ENCODE data around the gene SEMA3G. TPM values are rescaled to one million over a fixed set of nuclear protein-coding genes. Genes with fewer than 3 reads are reported as not detected.

The SEMA3G gene
- polyA plus RNA-seq, 1 donor from 2014 or later: not detected

DNA sequence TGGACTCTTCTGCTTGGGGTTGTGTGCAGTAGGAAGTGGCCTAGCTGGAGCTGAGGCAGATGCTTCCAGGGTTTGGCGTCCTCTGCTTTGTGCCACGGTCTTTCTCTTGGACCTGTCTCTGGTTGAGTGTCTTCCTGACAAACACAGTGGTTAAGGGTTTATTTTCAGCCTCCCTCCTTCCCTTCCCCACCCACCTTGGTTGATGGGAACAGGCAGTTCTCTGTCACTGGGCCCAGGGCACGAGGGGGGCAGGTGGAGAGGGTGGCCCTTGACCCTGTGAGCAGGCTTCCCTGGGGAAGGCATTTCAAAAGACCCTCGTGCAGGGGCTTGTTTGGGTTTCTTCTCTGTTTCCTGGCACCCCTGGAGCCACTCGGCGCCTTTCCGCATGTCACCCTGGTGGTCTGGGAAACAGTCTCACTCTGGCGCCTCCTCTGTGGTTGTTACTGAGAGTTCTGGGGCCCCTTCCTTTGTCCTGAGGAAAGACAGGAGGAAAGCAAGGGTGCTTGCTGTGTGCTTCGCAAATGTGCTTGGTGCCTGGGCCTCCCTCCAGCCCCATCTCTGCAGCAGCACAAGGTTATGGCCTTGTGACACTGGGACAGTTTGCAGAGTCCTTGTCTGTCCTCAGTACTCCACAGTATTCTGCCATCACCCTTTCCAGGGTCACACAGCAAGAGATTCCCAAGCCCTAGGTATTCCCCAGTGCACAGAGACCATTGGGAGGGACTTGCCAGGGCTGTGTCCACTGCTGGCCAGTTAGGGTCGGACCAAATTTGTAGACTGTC, 40.0 kb upstream of the SEMA3G start:
- H3K4me3 ChIP-seq (ENCODE audit: low read length): no peak overlapping the region
- H3K79me2 ChIP-seq (replicated peaks; ENCODE audit: insufficient read depth, low read length): no peaks in the 10 kb centered on the region
- no peaks in the 10 kb centered on the region for H4K20me1 ChIP-seq (ENCODE audit: insufficient read depth)
- TF ChIP-seq, protein P1, sequence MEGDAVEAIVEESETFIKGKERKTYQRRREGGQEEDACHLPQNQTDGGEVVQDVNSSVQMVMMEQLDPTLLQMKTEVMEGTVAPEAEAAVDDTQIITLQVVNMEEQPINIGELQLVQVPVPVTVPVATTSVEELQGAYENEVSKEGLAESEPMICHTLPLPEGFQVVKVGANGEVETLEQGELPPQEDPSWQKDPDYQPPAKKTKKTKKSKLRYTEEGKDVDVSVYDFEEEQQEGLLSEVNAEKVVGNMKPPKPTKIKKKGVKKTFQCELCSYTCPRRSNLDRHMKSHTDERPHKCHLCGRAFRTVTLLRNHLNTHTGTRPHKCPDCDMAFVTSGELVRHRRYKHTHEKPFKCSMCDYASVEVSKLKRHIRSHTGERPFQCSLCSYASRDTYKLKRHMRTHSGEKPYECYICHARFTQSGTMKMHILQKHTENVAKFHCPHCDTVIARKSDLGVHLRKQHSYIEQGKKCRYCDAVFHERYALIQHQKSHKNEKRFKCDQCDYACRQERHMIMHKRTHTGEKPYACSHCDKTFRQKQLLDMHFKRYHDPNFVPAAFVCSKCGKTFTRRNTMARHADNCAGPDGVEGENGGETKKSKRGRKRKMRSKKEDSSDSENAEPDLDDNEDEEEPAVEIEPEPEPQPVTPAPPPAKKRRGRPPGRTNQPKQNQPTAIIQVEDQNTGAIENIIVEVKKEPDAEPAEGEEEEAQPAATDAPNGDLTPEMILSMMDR (IDR thresholded peaks at IDR 0.05; ENCODE audit: poor library complexity, severe bottlenecking): no peak
- TF ChIP-seq EP300 (conservative IDR thresholded peaks at IDR 0.05; ENCODE audit: poor library complexity, severe bottlenecking) (no peak), POLR2AphosphoS5 (IDR thresholded peaks at IDR 0.05) (no peak), RAD21 (conservative IDR thresholded peaks at IDR 0.05) (no peak), SMC3 (conservative IDR thresholded peaks at IDR 0.05; ENCODE audit: poor library complexity) (no peak), TAF1 (IDR thresholded peaks at IDR 0.05; ENCODE audit: low read depth) (no peak), MXI1 (conservative IDR thresholded peaks at IDR 0.05; ENCODE audit: poor library complexity, severe bottlenecking) (no peak), EZH2 (IDR thresholded peaks at IDR 0.05; ENCODE audit: borderline replicate concordance, insufficient read depth, low read length, poor library complexity, severe bottlenecking) (no peak)
- TF ChIP-seq, protein P2, sequence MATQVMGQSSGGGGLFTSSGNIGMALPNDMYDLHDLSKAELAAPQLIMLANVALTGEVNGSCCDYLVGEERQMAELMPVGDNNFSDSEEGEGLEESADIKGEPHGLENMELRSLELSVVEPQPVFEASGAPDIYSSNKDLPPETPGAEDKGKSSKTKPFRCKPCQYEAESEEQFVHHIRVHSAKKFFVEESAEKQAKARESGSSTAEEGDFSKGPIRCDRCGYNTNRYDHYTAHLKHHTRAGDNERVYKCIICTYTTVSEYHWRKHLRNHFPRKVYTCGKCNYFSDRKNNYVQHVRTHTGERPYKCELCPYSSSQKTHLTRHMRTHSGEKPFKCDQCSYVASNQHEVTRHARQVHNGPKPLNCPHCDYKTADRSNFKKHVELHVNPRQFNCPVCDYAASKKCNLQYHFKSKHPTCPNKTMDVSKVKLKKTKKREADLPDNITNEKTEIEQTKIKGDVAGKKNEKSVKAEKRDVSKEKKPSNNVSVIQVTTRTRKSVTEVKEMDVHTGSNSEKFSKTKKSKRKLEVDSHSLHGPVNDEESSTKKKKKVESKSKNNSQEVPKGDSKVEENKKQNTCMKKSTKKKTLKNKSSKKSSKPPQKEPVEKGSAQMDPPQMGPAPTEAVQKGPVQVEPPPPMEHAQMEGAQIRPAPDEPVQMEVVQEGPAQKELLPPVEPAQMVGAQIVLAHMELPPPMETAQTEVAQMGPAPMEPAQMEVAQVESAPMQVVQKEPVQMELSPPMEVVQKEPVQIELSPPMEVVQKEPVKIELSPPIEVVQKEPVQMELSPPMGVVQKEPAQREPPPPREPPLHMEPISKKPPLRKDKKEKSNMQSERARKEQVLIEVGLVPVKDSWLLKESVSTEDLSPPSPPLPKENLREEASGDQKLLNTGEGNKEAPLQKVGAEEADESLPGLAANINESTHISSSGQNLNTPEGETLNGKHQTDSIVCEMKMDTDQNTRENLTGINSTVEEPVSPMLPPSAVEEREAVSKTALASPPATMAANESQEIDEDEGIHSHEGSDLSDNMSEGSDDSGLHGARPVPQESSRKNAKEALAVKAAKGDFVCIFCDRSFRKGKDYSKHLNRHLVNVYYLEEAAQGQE (IDR thresholded peaks at IDR 0.05; ENCODE audit: borderline replicate concordance): no peak
- peaks cover 7% of the 10 kb centered on the region for H3K36me3 ChIP-seq (ENCODE audit: insufficient read depth, low read length)
- H3F3A ChIP-seq (ENCODE audit: insufficient read depth, low read length, poor library complexity, severe bottlenecking): no peaks in the 10 kb centered on the region
- no peak overlapping the region for H3K9ac ChIP-seq (ENCODE audit: low read length)
- no peak overlapping the region for H3K27ac ChIP-seq (ENCODE audit: low read length)
- H3K9me2 ChIP-seq (ENCODE audit: insufficient read depth, low read length): no peaks in the 10 kb centered on the region
- H3K27me3 ChIP-seq (ENCODE audit: insufficient read depth, low read depth, low read length): no peaks in the 10 kb centered on the region
- H3K4me2 ChIP-seq (ENCODE audit: low read length): no peak overlapping the region
- H3K9me3 ChIP-seq (ENCODE audit: low read length): no peaks in the 10 kb centered on the region
- no peak overlapping the region for H2AFZ ChIP-seq (ENCODE audit: low read depth, low read length)

DNA sequence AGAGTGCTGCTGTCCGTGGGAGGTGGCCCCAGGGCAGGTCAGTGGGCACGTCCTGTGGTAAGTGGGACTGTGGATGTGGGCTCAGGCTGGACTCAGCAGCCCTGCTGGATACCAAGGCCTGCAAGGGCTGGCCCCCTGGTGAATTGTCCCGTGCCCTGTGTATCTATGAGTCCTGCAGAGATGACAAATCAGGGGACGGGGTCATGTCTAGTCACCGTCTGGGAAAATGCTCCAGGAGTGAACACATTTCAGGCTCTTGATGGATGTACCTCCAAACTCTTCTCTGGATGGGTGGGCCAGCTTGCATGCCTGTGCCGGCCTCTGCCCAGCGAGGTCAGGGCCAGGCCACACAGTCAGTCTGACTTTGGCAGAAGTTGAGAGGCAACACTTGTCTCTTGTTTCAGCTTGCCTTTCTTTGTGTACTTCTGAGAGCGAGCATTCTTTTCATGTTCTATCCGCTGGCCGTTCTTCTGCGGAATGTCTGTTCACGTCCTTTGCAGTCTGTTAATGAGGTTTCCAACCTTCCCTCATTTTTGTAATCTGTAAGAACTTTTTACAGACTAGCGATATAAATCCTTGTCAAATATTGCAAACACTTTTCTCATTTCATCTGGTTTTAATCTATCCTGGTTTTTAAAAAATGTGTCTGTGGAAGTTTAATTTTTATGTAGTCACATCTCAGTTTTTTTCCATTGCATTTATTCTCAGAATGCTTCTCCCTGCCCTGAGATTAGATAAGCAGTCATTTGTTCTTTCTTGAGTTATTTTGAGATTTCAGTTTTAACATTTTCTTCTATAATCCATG, 38.9 kb upstream of the SEMA3G start:
- no peak overlapping the region for H3K4me2 ChIP-seq (ENCODE audit: low read length)
- H3K27ac ChIP-seq (ENCODE audit: low read length): no peak overlapping the region
- no peaks in the 10 kb centered on the region for H4K20me1 ChIP-seq (ENCODE audit: insufficient read depth)
- TF ChIP-seq, protein P2 (IDR thresholded peaks at IDR 0.05; ENCODE audit: borderline replicate concordance): no peak
- no peak for TF ChIP-seq EP300 (conservative IDR thresholded peaks at IDR 0.05; ENCODE audit: poor library complexity, severe bottlenecking)
- no peak for TF ChIP-seq SMC3 (conservative IDR thresholded peaks at IDR 0.05; ENCODE audit: poor library complexity)
- TF ChIP-seq, protein P1 (IDR thresholded peaks at IDR 0.05; ENCODE audit: poor library complexity, severe bottlenecking): no peak
- no peak for TF ChIP-seq RAD21 (conservative IDR thresholded peaks at IDR 0.05)
- no peak for TF ChIP-seq TAF1 (IDR thresholded peaks at IDR 0.05; ENCODE audit: low read depth)
- no peak for TF ChIP-seq MXI1 (conservative IDR thresholded peaks at IDR 0.05; ENCODE audit: poor library complexity, severe bottlenecking)
- TF ChIP-seq EZH2 (IDR thresholded peaks at IDR 0.05; ENCODE audit: borderline replicate concordance, insufficient read depth, low read length, poor library complexity, severe bottlenecking): no peak
- TF ChIP-seq POLR2AphosphoS5 (IDR thresholded peaks at IDR 0.05): no peak
- no peaks in the 10 kb centered on the region for H3K79me2 ChIP-seq (replicated peaks; ENCODE audit: insufficient read depth, low read length)
- H3K9ac ChIP-seq (ENCODE audit: low read length): no peak overlapping the region
- H3K27me3 ChIP-seq (ENCODE audit: insufficient read depth, low read depth, low read length): no peaks in the 10 kb centered on the region
- no peaks in the 10 kb centered on the region for H3K9me3 ChIP-seq (ENCODE audit: low read length)
- peaks cover 7% of the 10 kb centered on the region for H3K36me3 ChIP-seq (ENCODE audit: insufficient read depth, low read length)
- H3K4me3 ChIP-seq (ENCODE audit: low read length): no peak overlapping the region
- H2AFZ ChIP-seq (ENCODE audit: low read depth, low read length): no peak overlapping the region
- no peaks in the 10 kb centered on the region for H3K9me2 ChIP-seq (ENCODE audit: insufficient read depth, low read length)
- no peaks in the 10 kb centered on the region for H3F3A ChIP-seq (ENCODE audit: insufficient read depth, low read length, poor library complexity, severe bottlenecking)

Measured in neural cell (in vitro differentiated cells).